HEK293 (cell line): ENCODE measurements around the gene TYSND1.
A peak's percentile ranks its signal among the peaks of the same experiment; 100 is the strongest.

ENCODE experiments used
- CTCF ChIA-PET: fragments of 350-600 bp; formaldehyde crosslinking; extraction: SDS; loops from one replicate; lab custom pipeline; 2021; ENCODE audit warnings: antibody characterized with exemption; lab: Yijun Ruan, JAX
- POLR2A ChIA-PET: fragments of 300-600 bp; formaldehyde crosslinking; extraction: SDS; loops from one replicate; lab custom pipeline; 2020; ENCODE audit warnings: antibody characterized with exemption, inconsistent platforms; lab: Yijun Ruan, JAX
- H3K27ac ChIP-seq: fragments of 200-500 bp; sonication (Bioruptor generic); 2 replicates; pipeline ENCODE4 v1.5.1; 2014; ENCODE audit warnings: low read depth, low read length, control low read depth, inconsistent platforms; ENCODE audit errors: extremely low read depth
- H3K36me3 ChIP-seq, 2 experiments: fragments of 200-500 bp in 1 of 2; sonication (Bioruptor generic) in 1 of 2; 1 replicate in 1 of 2; 2 replicates in 1 of 2; pipeline ENCODE4 v1.5.1; 2014 to 2017; ENCODE audit warnings: inconsistent platforms in 2 of 2, low read length in 2 of 2; ENCODE audit not compliant: control insufficient read depth in 2 of 2, insufficient read depth in 1 of 2
- H3K4me1 ChIP-seq: fragments of 200-500 bp; sonication (Bioruptor generic); 2 replicates; pipeline ENCODE4 v1.5.1; 2014; ENCODE audit warnings: mild to moderate bottlenecking, low read length, inconsistent platforms; ENCODE audit not compliant: control insufficient read depth, insufficient read depth
- H3K4me3 ChIP-seq: 2 replicates; pipeline ENCODE4 v1.5.1; 2011; ENCODE audit warnings: low read depth, mild to moderate bottlenecking, control low read depth, low read length, moderate library complexity
- H3K9me3 ChIP-seq: fragments of 200-500 bp; sonication (Bioruptor generic); 2 replicates; pipeline ENCODE4 v1.5.1; 2014; ENCODE audit warnings: low read depth, low read length, inconsistent platforms; ENCODE audit not compliant: control insufficient read depth, insufficient read depth
- HIC1 ChIP-seq: fragments of 450-650 bp; formaldehyde crosslinking; IDR thresholded peaks from 2 replicates; pipeline ENCODE4 v1.5.1; 2016; ENCODE audit warnings: missing biosample characterization, missing genetic modification characterization
- IKZF3 ChIP-seq: fragments of 450-650 bp; IDR thresholded peaks from 2 replicates; pipeline ENCODE4 v1.5.0; 2018; ENCODE audit warnings: missing biosample characterization, mild to moderate bottlenecking, missing genetic modification characterization, moderate library complexity
- KLF1 ChIP-seq: fragments of 450-650 bp; formaldehyde crosslinking; IDR thresholded peaks from 2 replicates; pipeline ENCODE4 v1.5.1; 2016; ENCODE audit warnings: missing biosample characterization, missing genetic modification characterization
- MEIS1 ChIP-seq: sonication (generic); formaldehyde crosslinking; IDR thresholded peaks from 2 replicates; pipeline ENCODE4 v1.8.1; 2022; ENCODE audit warnings: missing genetic modification reagents, mild to moderate bottlenecking, borderline replicate concordance
- REPIN1 ChIP-seq: fragments of 450-650 bp; formaldehyde crosslinking; IDR thresholded peaks from 2 replicates; pipeline ENCODE4 v1.5.1; 2017; ENCODE audit warnings: missing biosample characterization, missing genetic modification characterization, low read depth
- ZBTB17 ChIP-seq: fragments of 450-650 bp; formaldehyde crosslinking; IDR thresholded peaks from 2 replicates; pipeline ENCODE4 v1.5.1; 2016; ENCODE audit warnings: missing biosample characterization, missing genetic modification characterization
- ZFP41 ChIP-seq: fragments of 450-650 bp; formaldehyde crosslinking; IDR thresholded peaks from 2 replicates; pipeline ENCODE4 v1.5.1; 2016; ENCODE audit warnings: missing biosample characterization, missing genetic modification characterization, borderline replicate concordance
- ZNF221 ChIP-seq: fragments of 450-650 bp; formaldehyde crosslinking; IDR thresholded peaks from 2 replicates; pipeline ENCODE4 v1.5.1; 2017; ENCODE audit warnings: missing biosample characterization, missing genetic modification characterization, borderline replicate concordance
- ZNF24 ChIP-seq: fragments of 450-650 bp; formaldehyde crosslinking; IDR thresholded peaks from 2 replicates; pipeline ENCODE4 v1.5.1; 2016; ENCODE audit warnings: missing biosample characterization, missing genetic modification characterization
- ZNF311 ChIP-seq: fragments of 450-650 bp; formaldehyde crosslinking; IDR thresholded peaks from 2 replicates; pipeline ENCODE4 v1.5.1; 2017; ENCODE audit warnings: missing biosample characterization, missing genetic modification characterization, borderline replicate concordance
- ZNF391 ChIP-seq: fragments of 450-650 bp; formaldehyde crosslinking; IDR thresholded peaks from 2 replicates; pipeline ENCODE4 v1.5.1; 2016; ENCODE audit warnings: low read depth, missing biosample characterization, missing genetic modification characterization, borderline replicate concordance
- ZNF426 ChIP-seq: fragments of 450-650 bp; formaldehyde crosslinking; IDR thresholded peaks from 2 replicates; pipeline ENCODE4 v1.5.1; 2017; ENCODE audit warnings: missing biosample characterization, missing genetic modification characterization, mild to moderate bottlenecking, inconsistent platforms, moderate library complexity
- ZNF513 ChIP-seq: fragments of 450-650 bp; IDR thresholded peaks from 2 replicates; pipeline ENCODE4 v1.5.1; 2018; ENCODE audit warnings: missing biosample characterization, missing genetic modification characterization
- ZNF558 ChIP-seq: fragments of 450-650 bp; formaldehyde crosslinking; IDR thresholded peaks from 2 replicates; pipeline ENCODE4 v1.5.1; 2016; ENCODE audit warnings: missing biosample characterization, missing genetic modification characterization
- ZNF600 ChIP-seq: fragments of 450-650 bp; formaldehyde crosslinking; IDR thresholded peaks from 2 replicates; pipeline ENCODE4 v1.5.1; 2016; ENCODE audit warnings: missing biosample characterization, missing genetic modification characterization
- TF ChIP-seq, protein P1 (sequence below): fragments of 450-650 bp; formaldehyde crosslinking; IDR thresholded peaks from 2 replicates; pipeline ENCODE4 v1.5.1; 2016; ENCODE audit warnings: missing biosample characterization, missing genetic modification characterization
- TF ChIP-seq, protein P2 (sequence below): fragments of 450-650 bp; formaldehyde crosslinking; IDR thresholded peaks from 2 replicates; pipeline ENCODE4 v1.5.1; 2017; ENCODE audit warnings: missing biosample characterization, missing genetic modification characterization
- TF ChIP-seq, protein P3 (sequence below): fragments of 450-650 bp; formaldehyde crosslinking; IDR thresholded peaks from 2 replicates; pipeline ENCODE4 v1.5.1; 2016; ENCODE audit warnings: missing biosample characterization, missing genetic modification characterization

The TYSND1 gene

DNA sequence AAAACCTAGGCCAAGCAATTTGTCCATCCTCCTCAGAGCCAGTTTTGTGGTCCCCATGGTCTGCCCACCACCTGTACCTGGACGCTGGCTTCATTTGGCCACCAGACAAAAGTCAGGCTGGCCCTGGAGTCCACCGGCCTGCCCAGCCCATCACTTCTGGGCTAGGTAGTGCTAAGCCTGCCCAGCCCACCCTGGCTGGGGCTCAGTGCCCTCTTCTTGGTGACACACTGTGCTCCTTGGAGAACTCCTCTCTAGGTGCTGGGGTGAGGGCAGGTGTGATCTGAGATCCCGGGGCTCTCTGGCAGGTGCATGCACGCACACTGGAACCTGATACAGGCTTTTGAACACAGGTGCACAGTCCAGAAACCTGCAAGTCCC is 15.0 kb downstream of the TYSND1 start:
- 0 out of 2 replicates have a peak overlapping the region, but pooled peaks have one; percentile 55 for H3K4me3 ChIP-seq
- TF ChIP-seq ZBTB17 (tag by site-specific recombination) (no peak), ZNF391 (tag by site-specific recombination) (no peak), ZNF24 (no peak), ZFP41 (tag by site-specific recombination) (no peak), MEIS1 (CRISPR knock-in tag) (no peak), HIC1 (tag by site-specific recombination) (no peak), ZNF558 (tag by site-specific recombination) (no peak)
- TF ChIP-seq, protein P1, sequence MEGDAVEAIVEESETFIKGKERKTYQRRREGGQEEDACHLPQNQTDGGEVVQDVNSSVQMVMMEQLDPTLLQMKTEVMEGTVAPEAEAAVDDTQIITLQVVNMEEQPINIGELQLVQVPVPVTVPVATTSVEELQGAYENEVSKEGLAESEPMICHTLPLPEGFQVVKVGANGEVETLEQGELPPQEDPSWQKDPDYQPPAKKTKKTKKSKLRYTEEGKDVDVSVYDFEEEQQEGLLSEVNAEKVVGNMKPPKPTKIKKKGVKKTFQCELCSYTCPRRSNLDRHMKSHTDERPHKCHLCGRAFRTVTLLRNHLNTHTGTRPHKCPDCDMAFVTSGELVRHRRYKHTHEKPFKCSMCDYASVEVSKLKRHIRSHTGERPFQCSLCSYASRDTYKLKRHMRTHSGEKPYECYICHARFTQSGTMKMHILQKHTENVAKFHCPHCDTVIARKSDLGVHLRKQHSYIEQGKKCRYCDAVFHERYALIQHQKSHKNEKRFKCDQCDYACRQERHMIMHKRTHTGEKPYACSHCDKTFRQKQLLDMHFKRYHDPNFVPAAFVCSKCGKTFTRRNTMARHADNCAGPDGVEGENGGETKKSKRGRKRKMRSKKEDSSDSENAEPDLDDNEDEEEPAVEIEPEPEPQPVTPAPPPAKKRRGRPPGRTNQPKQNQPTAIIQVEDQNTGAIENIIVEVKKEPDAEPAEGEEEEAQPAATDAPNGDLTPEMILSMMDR (tag by site-specific recombination) = no peak
- ChIA-PET POLR2A (interaction anchor here (0.5 to 1.0 kb wide), 3 partner anchors 15 to 256 kb away, joined by 3 read pairs; partner anchors contain the start of genes SAR1A and TYSND1), CTCF (interaction anchor here (0.6 to 2.1 kb wide), 2 partner anchors 15 kb away, joined by 3 to 9 read pairs; partner anchors contain the start of gene TYSND1)
- no peaks in the 10 kb centered on the region for H3K9me3 ChIP-seq
- no peak overlapping the region; the same call in 1 of the 2 replicates for H3K27ac ChIP-seq
- no peaks in the 10 kb centered on the region for H3K4me1 ChIP-seq
- no peaks in the 10 kb centered on the region for H3K36me3 ChIP-seq

DNA sequence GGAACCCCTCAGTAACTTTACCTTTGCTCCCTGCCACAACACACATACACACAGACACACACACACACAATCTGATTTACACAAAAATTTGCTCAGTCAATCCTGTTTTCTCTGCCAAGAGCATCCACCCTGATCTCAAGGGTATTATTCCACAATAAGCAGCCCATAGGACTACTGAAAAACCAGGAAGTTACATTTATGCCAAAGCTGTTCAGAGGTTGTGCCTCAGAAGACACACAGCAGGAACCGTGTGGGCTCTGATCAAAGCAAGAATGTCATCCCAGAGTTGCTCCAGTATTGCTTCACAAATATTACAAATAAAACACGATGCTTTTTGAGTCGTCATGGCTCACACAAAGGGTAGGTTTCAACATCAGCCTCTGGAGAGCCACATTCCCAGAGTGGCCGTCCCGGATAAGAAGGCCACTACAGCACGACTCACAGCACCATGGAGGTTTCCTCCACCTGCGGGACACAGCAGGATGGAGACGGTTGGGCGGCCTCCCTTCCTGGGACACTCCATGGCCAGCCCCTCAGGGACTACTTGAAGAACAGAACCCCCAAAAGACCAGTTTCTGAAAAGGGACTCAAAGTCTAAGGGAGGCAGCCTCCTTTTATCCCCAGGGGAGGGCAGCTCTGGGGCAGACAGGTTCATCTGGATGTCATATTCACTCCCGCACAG is 15.5 kb downstream of the TYSND1 start:
- H3K4me1 ChIP-seq = no peaks in the 10 kb centered on the region
- POLR2A ChIA-PET = no interaction called here
- H3K27ac ChIP-seq = no peak overlapping the region
- TF ChIP-seq ZNF600 (tag by site-specific recombination) (peak; percentile 79), KLF1 (tag by site-specific recombination) (no peak)
- TF ChIP-seq, protein P2, sequence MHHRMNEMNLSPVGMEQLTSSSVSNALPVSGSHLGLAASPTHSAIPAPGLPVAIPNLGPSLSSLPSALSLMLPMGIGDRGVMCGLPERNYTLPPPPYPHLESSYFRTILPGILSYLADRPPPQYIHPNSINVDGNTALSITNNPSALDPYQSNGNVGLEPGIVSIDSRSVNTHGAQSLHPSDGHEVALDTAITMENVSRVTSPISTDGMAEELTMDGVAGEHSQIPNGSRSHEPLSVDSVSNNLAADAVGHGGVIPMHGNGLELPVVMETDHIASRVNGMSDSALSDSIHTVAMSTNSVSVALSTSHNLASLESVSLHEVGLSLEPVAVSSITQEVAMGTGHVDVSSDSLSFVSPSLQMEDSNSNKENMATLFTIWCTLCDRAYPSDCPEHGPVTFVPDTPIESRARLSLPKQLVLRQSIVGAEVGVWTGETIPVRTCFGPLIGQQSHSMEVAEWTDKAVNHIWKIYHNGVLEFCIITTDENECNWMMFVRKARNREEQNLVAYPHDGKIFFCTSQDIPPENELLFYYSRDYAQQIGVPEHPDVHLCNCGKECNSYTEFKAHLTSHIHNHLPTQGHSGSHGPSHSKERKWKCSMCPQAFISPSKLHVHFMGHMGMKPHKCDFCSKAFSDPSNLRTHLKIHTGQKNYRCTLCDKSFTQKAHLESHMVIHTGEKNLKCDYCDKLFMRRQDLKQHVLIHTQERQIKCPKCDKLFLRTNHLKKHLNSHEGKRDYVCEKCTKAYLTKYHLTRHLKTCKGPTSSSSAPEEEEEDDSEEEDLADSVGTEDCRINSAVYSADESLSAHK = no peak
- CTCF ChIA-PET = interaction anchor here (0.6 to 3.1 kb wide), 4 partner anchors 15 to 1567 kb away, joined by 3 to 19 read pairs (median 6); partner anchors contain the start of gene TYSND1
- H3K36me3 ChIP-seq = no peaks in the 10 kb centered on the region
- no peak overlapping the region for H3K4me3 ChIP-seq
- no peaks in the 10 kb centered on the region for H3K9me3 ChIP-seq

DNA sequence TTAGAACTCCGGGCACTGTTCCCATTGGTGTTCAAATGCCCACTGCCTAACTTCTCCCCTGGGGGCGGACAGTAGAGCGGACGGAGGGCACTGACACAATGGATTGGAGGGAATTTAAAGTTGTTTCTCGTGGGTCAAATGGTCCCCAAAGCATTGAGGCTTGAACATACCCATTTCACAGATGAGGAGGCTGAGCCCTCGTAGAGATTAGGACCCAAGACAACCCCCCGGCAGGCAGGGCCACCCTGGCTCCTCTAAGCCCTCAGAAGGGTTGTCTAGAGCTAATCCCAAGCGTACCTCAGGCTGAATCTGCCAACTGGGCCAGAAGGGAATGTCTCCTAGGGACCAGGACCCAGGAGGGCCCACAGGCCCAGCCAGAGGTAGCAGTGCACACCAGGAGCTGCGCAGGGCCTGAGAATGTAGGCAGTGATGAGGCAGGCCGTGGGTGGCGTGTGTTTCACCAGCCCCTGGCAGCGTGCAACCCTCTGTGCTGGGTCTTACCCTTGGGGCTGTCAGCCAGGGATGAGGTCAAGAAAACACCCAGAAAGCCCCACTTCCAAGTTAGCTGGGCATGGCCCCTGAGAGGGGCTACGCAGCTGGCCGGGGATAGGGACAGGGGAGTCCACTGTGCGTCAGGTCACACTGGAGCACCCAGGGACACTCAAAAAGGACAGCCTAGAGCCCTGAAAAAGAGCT is 19.7 kb downstream of the TYSND1 start:
- ChIA-PET CTCF (interaction anchor here (0.6 to 2.1 kb wide), 4 partner anchors 10 to 376 kb away, joined by 3 to 12 read pairs (median 4); partner anchors contain the start of gene TYSND1), POLR2A (interaction anchor here (0.8 kb wide), 1 partner anchor 44 kb away, joined by 3 read pairs; the partner anchor contains the start of gene SAR1A)
- Histone ChIP-seq H3K9me3 (no peaks in the 10 kb centered on the region), H3K4me1 (no peaks in the 10 kb centered on the region), H3K36me3 (no peaks in the 10 kb centered on the region), H3K4me3 (no peak overlapping the region), H3K27ac (no peak overlapping the region)
- TF ChIP-seq ZNF221 (tag by site-specific recombination) (no peak), ZNF311 (tag by site-specific recombination) (no peak), ZNF426 (tag by site-specific recombination) (no peak), REPIN1 (tag by site-specific recombination) (no peak), ZNF513 (tag by site-specific recombination) (no peak), IKZF3 (no peak), ZBTB17 (tag by site-specific recombination) (no peak)
- TF ChIP-seq, protein P3, sequence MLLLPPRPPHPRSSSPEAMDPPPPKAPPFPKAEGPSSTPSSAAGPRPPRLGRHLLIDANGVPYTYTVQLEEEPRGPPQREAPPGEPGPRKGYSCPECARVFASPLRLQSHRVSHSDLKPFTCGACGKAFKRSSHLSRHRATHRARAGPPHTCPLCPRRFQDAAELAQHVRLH (tag by site-specific recombination) = no peak
